A172 (cell line): Measurements from ENCODE around the gene SPINK5. TPM values are rescaled to one million over a fixed set of nuclear protein-coding genes. Genes with fewer than 3 reads are reported as not detected.
"Not testable (repeated sequence)": the region's sequence is repeated elsewhere in the genome, so short reads cannot be mapped to it uniquely, and the experiment has no call there.

Experiments used
- DNase-seq: peaks from one replicate; pipeline ENCODE4 v3.0.0-alpha.2; 2015; ENCODE audit warnings: low spot score
- total RNA-seq: library from RNA; depleted of rRNA; stranded (reverse); fragments of >200 nt; shearing (Covaris generic); gene quantifications from 2 replicates; pipeline ENCODE4 v1.2.3, GENCODE V29; 2014; rRNA removed

SPINK5 gene, protein sequence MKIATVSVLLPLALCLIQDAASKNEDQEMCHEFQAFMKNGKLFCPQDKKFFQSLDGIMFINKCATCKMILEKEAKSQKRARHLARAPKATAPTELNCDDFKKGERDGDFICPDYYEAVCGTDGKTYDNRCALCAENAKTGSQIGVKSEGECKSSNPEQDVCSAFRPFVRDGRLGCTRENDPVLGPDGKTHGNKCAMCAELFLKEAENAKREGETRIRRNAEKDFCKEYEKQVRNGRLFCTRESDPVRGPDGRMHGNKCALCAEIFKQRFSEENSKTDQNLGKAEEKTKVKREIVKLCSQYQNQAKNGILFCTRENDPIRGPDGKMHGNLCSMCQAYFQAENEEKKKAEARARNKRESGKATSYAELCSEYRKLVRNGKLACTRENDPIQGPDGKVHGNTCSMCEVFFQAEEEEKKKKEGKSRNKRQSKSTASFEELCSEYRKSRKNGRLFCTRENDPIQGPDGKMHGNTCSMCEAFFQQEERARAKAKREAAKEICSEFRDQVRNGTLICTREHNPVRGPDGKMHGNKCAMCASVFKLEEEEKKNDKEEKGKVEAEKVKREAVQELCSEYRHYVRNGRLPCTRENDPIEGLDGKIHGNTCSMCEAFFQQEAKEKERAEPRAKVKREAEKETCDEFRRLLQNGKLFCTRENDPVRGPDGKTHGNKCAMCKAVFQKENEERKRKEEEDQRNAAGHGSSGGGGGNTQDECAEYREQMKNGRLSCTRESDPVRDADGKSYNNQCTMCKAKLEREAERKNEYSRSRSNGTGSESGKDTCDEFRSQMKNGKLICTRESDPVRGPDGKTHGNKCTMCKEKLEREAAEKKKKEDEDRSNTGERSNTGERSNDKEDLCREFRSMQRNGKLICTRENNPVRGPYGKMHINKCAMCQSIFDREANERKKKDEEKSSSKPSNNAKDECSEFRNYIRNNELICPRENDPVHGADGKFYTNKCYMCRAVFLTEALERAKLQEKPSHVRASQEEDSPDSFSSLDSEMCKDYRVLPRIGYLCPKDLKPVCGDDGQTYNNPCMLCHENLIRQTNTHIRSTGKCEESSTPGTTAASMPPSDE
- 0.34 and 1.1 TPM in 2 replicates for total RNA-seq

DNA sequence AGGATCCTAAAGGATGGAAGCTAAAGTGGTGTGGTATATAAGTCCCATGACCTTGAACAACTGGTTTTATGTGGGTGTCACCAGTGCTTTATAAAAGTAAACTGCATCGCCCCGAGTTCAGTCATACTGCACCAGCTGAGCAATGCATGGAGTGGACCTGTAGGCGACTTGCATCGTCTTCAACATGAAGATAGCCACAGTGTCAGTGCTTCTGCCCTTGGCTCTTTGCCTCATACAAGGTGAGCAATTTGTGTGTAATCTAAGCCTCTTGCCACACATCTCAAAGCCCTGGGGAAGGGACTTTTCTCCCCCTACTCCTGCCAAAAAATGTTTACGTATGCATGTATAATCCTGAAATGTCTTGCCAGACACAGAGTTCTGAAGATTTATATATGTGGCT lies at the start of gene SPINK5:
SPINK5 (plus strand) TSS at position 120 of the 400 bp plus-strand sequence; CDS start at position 185, 65 bp downstream.
- no peak for DNase-seq

DNA sequence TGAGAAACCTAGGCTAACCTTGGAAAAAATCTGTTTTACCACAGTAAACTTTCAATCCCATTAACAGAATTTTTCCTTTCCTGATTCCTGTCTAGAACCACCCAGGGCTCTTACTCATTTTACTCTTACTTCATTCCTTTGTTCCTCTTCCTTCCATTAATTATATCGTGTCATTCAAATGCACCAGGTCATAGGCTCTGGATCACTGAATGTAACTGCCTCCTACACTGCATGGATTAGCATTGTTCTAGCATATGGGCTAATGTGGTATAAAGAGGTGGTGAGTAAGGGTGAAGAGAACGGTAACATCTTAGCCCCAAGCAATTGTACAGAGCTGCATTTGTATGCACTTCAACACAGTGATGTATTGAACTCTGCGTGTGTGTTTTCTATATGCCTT lies 49.5 kb upstream of the SPINK5 start:
- no peak for DNase-seq

DNA sequence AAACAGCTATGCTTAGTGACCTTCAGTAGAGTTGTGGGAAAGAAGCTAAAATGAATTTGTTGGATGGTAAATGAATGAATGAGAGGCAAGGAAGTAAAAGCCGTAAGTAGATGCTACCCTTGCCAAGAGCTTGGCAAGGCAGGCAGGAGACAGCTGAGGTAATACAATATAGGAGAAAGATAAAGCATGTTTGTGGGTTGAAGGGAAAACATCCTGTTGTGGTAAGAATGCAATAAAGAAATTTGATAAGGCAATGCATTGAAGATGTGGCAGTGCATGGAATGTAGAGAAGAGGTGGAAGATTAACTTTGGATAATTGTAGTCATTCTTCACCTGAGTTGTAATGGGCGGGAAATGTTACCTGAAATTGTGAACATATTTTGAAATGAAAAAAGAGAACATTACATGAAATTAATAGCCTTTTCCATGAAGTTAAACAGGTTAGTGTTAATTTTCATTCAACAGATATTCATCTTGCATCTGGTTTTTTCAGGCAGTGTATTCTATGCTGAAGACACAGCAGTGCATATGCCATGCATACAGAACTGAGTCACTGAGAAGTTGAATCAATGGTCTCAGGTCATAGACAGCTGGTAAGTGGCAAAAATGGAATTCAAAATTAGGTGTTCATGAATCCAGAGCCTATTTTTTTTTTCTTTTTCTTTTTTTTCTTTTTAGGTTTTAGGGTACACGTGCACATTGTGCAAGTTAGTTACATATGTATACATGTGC lies 43.4 kb upstream of the SPINK5 start:
- DNase-seq, result no peak

DNA sequence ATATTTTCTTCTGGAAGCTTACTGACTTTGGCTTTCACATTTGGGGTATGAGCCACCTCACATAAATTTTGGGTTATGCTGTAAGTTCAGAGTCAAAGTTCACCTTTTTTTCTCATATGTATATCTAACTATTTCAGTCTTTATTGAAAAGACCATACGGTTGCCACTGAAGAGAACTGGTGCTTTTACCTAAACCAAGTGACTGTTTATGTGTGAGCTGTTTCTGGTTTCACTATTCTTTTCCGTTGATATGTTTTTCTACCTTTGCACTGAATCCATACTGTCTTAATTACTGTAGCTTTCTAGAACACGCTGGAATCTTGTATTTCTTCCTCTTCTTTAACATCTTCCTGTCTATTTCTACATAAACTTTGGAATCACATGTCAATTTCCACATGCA lies 36.3 kb upstream of the SPINK5 start:
- no peak for DNase-seq

DNA sequence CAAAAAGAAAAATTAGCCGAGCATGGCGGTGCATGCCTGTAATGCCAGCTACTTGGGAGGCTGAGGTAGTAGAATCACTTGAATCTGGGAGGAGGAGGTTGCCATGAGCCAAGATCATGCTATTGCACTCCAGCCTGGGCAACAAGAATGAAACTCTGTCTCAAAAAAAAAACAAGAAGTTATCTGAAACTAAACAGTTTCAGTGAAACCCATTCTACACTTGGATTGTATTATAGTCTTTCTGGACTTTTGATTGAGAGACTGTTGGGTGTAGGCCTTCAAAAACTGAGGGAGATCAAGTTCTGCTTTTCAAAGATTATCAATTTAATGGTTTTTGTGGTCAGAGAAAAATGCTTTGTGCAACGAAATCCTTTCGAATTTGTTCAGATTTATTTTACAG lies 34.6 kb upstream of the SPINK5 start:
- DNase-seq, result no peak

DNA sequence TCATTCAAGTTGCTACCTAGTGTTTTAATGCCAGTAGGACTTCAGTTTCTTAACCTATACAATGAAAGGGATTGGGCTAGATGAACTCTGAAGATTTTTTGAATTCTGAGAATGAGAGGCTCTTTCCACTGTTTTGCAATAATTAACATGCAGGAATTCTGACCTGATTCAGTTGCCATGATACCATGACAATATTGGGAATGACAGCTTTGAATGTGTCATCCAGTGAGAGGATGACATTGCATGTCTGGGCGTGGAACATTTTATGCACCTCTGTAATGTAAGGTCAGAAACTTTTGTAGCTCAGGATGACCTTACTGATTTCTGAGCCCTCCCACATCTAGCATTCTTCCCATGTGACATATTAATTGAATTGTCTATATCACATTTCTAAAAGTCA lies 30.6 kb upstream of the SPINK5 start:
- DNase-seq, result no peak

DNA sequence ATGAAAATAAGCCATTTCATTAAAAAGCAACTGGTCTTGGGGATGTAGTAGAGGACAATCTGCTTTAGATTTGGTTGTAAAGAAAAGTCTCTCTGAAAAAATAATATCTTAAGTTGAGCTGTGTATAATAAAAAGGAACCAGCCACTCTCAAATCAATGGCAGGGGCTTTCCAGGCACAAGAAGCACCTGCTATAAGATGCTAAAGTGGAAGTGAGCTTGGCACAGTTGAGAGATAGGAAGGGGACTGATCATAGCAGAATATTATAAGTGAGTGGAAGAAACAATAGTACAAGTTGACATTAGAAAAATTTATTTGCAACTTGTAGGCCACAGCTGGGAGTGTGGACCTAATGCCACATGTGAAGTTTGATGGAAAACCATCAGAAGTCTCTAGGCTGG lies 28.1 kb upstream of the SPINK5 start:
- DNase-seq, result no peak

DNA sequence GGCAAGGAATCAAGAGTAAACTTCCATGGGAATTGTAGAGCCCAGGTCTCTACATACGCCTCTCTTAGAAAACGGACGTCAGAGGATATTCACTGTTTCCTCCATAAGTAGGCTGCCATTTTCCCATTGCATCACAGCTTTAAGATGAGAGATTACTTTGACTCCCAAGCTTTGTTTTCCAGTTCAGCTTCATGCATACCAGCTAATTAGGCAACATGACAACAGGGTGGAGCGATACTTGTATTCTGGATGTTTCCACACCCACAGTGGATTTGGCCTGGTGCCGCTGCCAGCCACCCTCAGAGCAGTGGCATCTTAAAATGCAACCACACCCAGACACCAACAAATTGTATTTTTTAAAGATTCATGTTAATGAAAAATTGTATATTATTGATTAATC lies 20.9 kb upstream of the SPINK5 start:
- DNase-seq, result no peak

DNA sequence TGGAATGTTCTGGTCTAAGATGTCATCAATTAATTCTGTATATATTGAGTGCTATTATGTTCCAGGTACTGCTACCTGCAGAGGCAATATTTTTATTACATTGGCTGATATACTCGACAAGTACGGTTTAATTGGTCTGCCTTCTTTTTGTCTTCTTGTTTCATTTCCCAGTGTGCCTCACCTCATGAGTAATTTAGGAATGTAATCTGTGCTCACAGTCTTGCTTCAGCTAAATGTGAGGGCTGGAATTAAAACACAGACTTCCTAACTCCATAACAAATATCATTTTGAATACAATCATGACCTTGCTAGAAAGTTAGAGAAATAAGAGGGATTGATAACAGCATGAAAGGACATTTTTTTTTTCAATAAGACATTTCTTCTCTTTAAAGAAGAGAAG lies 20.1 kb upstream of the SPINK5 start:
- no peak for DNase-seq

DNA sequence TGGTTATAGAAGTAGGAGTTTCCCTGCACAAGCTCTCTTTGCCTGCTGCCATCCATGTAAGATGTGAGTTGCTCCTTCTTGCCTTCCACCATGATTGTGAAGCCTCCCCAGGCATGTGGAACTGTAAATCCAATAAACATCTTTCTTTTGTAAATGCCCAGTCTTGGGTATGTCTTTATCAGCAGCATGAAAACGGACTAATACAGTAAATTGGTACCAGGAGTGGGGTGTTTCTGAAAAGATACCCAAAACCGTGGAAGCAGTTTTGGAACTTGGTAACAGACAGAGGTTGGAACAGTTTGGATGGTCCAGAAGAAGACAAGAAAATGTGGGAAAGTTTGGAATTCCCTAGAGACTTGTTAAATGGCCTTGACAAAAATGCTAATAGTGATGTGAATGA lies 8.6 kb upstream of the SPINK5 start:
- not testable (repeated sequence) for DNase-seq

DNA sequence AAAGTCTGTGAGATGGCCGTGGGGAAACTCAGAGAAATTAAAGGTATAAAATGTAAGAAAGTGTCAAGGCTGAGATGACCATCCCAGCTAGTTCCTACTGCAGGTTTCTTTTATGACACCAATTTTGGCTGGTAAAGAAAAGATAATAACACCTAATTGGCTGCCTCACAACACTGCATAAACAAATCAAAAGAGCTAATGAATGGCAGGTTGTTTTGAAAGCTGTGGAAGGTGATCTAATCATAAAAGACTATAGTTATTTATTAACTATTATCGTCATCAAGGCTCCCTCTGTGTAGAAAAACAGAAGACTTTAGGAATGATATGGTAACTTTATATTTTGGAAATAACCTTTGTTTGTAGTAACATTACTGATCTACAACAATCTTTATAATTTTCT lies 3.5 kb upstream of the SPINK5 start:
- DNase-seq, result no peak

DNA sequence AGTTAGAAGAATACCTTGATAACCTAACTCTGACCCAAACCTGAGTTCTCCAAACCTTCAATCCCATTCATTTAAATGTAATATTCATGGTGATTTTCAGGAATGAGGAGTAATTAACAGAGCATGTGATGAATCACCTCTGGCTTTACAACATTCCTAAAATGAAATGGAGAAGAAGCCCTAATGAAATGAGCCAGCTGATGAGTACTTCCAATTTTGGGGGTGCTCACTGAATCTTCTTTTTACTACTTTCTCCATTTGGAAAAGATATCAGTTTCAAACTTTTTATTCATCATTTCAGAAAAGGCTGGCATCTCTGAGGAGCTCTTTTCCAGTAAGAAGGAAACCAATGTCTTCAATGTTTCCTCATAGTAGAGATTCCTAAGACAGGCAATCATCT lies 2.9 kb upstream of the SPINK5 start:
- no peak for DNase-seq

DNA sequence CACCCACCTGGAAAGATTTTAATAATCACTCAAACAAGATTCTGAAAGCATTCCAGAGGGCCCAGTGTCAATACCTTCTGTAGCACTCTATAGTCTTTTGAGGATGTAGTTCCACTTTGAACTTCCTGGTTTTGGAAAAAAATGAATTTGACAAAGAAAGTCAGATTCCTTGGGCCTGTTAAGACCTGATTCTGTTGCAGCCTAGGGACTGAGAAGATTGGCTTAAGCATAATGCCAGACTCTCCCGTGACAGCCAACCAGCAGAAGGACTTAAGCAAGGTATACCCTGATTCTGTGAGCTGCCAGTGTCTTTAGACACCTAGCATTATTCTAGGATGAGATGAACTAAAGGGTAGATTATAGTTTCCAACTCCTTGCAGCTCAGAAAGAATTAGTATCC lies 6.8 kb downstream of the SPINK5 start:
- no peak for DNase-seq

DNA sequence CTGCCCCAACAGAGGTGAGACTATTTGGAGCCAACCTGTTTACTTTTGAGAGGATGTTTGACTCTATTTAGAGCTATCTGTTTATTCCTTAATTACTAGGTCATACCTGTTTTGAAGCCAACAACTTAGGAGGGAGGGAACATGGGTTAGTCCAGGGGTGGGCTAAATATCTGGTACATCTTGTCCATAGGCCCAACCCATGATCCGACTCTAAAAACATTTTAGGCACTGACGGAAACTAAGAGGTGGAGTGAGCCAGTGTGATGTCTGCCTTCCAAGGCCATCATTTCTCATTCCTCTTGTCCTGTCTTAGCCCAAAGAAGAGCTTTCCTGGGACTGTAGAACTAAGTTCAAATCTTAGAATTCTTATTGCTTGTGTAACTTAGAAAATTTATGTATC lies 8.4 kb downstream of the SPINK5 start:
- DNase-seq, result no peak

DNA sequence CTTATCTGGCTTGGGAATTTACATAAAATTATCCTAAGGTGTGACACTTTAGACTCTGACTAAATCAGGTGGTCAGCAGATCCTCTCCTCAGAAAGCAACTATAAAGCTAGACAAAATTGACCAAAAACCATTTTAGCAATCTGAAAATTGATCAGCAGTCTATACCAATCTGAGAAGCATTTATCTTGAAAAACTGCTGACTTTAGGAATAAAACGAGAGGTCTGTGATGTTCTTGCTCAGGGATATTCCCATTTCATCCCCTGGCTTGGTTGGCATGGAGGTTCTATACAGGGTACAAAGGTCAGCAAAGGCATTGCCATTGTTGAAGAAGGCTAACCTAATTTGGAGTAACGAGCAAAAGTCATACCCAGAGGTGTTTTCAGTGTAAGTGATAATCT lies 11.7 kb downstream of the SPINK5 start:
- DNase-seq, result no peak

DNA sequence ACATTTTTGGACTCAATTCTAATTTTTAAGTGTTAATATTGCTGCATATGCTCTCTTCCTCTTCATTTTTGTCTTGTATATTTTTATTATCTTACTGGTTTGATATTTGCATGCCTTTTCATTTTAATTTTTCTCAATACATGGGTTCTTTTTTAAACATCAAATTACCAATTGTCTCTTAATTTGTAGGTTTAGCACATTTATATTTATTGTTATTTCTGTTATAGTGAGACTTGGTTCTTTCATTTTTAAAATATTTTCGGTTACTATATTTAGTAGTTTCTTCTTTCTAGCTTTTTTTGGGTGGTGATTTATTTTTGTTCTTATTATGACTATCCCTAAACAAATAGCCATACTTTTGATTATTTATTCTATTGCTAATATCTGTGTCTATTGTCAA lies 19.4 kb downstream of the SPINK5 start:
- DNase-seq, result no peak

DNA sequence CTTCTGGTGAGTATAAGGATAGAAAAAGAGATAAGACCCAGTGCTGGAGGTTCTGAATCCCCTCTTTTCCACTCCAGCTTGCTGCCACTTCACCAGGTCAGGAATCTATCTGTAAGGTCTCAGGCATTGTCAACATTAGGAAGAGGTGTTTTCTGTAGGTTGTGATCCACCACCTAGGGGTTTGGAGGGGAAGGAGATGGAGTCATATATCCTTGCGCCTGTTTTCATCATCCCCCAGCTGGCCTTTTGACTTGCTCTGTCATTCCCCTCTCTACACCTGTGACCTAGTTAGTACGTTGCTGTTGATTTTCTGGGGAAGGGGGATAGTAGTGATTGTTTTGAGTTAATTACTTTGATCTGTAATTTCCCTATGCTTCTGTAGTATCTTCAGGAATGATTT lies 20.5 kb downstream of the SPINK5 start:
- DNase-seq, result no peak

DNA sequence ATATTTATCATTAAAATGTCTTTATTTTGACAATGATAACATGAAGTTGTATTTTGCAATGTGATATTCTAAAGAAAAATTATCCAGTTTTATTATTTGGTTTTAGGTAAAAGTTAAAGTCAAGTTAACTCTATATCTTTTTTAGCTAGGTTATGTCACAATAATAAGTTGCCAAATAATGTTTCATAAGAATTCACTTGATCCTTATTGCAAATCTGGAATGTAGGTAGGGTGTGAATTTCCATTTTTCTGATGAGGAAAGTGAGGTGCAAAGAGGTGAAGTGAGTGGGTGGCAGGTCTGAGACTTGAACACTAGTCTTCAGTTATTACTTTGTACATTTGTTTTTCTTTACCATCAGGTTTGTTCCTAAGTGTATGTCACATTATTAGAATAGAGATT lies 21.5 kb downstream of the SPINK5 start:
- no peak for DNase-seq

DNA sequence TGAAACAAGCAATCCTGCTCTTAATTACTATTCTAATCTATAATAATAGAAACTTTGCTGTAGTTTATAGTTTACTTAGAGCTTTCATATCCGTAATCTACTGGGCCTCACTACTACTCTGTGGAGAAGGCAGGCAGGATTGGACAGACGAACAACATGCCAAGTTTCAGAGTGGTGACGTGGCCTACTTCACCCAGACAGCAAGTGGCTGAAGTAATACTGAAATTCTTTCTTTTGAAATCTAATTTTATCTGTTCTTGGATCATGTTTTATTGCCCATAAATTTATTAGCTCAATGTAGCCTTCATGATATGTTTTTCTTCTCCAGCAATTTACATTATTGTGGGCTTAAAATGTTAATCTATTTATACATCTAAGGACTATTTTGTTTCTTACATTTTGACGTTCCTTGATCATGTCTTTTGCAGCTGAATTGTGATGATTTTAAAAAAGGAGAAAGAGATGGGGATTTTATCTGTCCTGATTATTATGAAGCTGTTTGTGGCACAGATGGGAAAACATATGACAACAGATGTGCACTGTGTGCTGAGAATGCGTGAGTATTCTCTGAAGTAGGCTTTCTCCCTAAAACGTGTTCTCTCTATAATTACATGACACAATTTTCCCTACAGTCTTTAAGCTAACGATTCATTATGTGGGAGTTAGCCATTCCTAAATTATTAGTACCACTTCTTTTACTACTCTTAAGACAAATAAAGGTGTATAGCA lies 22.4 kb downstream of the SPINK5 start:
- peak; percentile 9 for DNase-seq

DNA sequence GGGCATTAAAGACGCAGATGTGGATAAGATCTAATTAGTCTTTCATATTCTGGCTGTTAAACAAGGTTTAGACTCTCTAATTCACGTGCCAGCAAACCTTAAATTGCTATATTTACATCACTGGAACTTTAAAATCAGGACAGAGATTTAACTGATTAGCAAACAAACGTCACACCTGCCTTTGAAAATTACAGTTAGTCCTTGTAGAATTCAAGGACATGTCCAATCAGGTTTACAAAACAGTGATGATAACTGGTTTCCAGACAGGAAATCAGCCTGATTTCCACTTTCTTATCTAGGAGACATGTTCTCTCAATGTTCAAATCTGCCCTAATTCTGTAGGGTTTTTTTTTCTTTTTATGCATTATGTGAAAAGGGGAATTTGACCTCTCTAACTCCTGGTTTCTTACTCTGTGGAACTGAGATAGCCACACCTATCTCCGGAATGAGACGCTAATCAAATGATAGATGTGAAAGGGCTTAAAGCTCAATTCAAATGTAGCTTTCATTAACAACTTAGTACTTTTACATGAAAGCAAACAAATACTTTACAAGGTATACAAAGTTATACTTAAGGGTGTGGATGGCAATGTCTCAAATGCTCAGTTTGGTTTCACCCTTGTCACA lies 26.5 kb downstream of the SPINK5 start:
- DNase-seq, result no peak

DNA sequence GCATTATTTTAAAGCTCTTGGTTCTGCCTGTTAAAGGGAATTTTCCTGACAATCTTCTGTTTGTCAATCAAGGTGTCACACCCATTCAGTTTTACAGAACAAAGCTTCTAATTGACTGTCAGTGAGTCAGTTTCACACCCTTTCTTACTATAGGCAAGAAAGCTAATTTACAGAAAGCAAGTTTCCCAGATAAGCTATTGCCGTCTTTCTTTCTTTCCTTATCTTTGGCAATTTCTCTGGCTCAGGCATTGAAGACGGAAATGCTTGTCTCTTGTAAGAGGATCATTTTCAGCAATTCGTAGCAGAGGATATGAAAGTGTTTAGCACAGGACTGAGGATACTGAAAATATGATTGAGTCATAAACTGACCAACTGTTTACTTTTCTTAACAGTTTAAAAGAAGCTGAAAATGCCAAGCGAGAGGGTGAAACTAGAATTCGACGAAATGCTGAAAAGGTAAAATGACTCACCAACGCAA lies 27.0 kb downstream of the SPINK5 start:
- no peak for DNase-seq
